Measurements from ENCODE around the gene ITGA11. TPM values are rescaled to one million over a fixed set of nuclear protein-coding genes. Genes with fewer than 3 reads are reported as not detected.

Gene ITGA11
- total and polyA plus RNA-seq, 2 experiments from 2014 or later: 0.03 to 0.40 TPM

DNA sequence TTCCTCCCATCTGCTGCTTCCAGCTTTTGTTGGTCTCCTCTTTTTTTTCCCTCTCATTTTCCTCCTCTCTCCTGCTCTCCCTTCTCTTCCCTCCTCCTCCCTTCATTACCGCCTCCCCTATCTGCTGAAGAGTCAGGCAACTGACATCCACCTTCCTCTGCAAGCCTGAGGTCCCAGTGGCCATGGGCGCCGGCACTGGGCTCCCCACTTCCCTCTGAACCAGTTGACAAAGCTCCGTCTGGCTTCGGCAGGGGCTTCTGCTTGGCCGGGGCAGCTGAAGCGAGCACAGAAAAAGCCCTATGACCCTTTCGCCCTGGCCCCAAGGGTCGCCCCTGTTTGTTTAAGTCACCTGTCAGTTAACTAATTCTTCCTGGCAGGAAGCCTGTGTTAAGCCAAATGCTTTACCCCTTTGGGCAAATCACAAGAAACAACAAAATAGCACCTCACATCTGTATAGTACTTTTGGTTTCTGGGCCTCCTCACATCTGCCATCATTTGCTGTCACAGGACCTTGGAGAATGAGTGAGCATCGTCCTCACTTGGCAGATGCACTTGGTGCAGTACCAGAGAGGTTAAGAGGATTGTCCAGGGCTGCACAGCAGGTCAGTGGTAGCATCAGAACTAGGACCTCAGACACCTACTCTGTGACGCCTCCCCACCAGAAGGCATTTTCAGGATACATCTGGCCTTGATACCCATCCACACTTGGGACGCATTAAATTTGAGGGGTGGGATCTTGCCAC is 27.7 kb downstream of the ITGA11 start:
- Histone ChIP-seq H4K20me1 (replicated peaks; ENCODE audit: insufficient read depth) (no peaks in the 10 kb centered on the region), H3K4me3 (no peak overlapping the region), H3K79me2 (replicated peaks; ENCODE audit: insufficient read depth) (no peaks in the 10 kb centered on the region), H3K27ac (ENCODE audit: low read depth) (no peak overlapping the region), H3K36me3 (ENCODE audit: insufficient read depth) (no peaks in the 10 kb centered on the region), H3K27me3 (ENCODE audit: insufficient read depth) (no peaks in the 10 kb centered on the region), H2AFZ (no peak overlapping the region), H3K4me1 (ENCODE audit: insufficient read depth) (no peaks in the 10 kb centered on the region), H3K9me2 (ENCODE audit: insufficient read depth) (no peaks in the 10 kb centered on the region), H3K4me2 (no peak overlapping the region), H3F3A (replicated peaks; ENCODE audit: low read depth) (0 out of 2 replicates have a peak, but pooled peaks cover 2% of the 10 kb centered on the region)
- Mint-ChIP-seq H3K27me3 (ENCODE audit: insufficient read depth, low read depth, poor library complexity) (peaks cover 10% of the 10 kb centered on the region), H3K9me3 (no peaks in the 10 kb centered on the region), H3K4me3 (no peak overlapping the region), H3K4me1 (no peaks in the 10 kb centered on the region), H3K36me3 (ENCODE audit: low read depth) (no peaks in the 10 kb centered on the region), H3K27ac (no peak overlapping the region)
- ATAC-seq (no peak), DNase-seq (ENCODE audit: low spot score) (no peak)
- no peak for TF ChIP-seq EZH2phosphoT487 (IDR thresholded peaks at IDR 0.05; ENCODE audit: unreplicated experiment)
- TF ChIP-seq NANOG (IDR thresholded peaks at IDR 0.05; ENCODE audit: borderline replicate concordance): no peak
- TF ChIP-seq POLR2AphosphoS5 (IDR thresholded peaks at IDR 0.05; ENCODE audit: low read depth): no peak
- TF ChIP-seq, protein P1, sequence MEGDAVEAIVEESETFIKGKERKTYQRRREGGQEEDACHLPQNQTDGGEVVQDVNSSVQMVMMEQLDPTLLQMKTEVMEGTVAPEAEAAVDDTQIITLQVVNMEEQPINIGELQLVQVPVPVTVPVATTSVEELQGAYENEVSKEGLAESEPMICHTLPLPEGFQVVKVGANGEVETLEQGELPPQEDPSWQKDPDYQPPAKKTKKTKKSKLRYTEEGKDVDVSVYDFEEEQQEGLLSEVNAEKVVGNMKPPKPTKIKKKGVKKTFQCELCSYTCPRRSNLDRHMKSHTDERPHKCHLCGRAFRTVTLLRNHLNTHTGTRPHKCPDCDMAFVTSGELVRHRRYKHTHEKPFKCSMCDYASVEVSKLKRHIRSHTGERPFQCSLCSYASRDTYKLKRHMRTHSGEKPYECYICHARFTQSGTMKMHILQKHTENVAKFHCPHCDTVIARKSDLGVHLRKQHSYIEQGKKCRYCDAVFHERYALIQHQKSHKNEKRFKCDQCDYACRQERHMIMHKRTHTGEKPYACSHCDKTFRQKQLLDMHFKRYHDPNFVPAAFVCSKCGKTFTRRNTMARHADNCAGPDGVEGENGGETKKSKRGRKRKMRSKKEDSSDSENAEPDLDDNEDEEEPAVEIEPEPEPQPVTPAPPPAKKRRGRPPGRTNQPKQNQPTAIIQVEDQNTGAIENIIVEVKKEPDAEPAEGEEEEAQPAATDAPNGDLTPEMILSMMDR (conservative IDR thresholded peaks at IDR 0.05; ENCODE audit: low read depth in 2 of 2): no peak
- no peak for TF ChIP-seq JUNB (IDR thresholded peaks at IDR 0.05; ENCODE audit: unreplicated experiment)
- TF ChIP-seq CREB1 (CRISPR knock-in tag; IDR thresholded peaks at IDR 0.05; ENCODE audit: low read depth): no peak
- TF ChIP-seq, protein P2, sequence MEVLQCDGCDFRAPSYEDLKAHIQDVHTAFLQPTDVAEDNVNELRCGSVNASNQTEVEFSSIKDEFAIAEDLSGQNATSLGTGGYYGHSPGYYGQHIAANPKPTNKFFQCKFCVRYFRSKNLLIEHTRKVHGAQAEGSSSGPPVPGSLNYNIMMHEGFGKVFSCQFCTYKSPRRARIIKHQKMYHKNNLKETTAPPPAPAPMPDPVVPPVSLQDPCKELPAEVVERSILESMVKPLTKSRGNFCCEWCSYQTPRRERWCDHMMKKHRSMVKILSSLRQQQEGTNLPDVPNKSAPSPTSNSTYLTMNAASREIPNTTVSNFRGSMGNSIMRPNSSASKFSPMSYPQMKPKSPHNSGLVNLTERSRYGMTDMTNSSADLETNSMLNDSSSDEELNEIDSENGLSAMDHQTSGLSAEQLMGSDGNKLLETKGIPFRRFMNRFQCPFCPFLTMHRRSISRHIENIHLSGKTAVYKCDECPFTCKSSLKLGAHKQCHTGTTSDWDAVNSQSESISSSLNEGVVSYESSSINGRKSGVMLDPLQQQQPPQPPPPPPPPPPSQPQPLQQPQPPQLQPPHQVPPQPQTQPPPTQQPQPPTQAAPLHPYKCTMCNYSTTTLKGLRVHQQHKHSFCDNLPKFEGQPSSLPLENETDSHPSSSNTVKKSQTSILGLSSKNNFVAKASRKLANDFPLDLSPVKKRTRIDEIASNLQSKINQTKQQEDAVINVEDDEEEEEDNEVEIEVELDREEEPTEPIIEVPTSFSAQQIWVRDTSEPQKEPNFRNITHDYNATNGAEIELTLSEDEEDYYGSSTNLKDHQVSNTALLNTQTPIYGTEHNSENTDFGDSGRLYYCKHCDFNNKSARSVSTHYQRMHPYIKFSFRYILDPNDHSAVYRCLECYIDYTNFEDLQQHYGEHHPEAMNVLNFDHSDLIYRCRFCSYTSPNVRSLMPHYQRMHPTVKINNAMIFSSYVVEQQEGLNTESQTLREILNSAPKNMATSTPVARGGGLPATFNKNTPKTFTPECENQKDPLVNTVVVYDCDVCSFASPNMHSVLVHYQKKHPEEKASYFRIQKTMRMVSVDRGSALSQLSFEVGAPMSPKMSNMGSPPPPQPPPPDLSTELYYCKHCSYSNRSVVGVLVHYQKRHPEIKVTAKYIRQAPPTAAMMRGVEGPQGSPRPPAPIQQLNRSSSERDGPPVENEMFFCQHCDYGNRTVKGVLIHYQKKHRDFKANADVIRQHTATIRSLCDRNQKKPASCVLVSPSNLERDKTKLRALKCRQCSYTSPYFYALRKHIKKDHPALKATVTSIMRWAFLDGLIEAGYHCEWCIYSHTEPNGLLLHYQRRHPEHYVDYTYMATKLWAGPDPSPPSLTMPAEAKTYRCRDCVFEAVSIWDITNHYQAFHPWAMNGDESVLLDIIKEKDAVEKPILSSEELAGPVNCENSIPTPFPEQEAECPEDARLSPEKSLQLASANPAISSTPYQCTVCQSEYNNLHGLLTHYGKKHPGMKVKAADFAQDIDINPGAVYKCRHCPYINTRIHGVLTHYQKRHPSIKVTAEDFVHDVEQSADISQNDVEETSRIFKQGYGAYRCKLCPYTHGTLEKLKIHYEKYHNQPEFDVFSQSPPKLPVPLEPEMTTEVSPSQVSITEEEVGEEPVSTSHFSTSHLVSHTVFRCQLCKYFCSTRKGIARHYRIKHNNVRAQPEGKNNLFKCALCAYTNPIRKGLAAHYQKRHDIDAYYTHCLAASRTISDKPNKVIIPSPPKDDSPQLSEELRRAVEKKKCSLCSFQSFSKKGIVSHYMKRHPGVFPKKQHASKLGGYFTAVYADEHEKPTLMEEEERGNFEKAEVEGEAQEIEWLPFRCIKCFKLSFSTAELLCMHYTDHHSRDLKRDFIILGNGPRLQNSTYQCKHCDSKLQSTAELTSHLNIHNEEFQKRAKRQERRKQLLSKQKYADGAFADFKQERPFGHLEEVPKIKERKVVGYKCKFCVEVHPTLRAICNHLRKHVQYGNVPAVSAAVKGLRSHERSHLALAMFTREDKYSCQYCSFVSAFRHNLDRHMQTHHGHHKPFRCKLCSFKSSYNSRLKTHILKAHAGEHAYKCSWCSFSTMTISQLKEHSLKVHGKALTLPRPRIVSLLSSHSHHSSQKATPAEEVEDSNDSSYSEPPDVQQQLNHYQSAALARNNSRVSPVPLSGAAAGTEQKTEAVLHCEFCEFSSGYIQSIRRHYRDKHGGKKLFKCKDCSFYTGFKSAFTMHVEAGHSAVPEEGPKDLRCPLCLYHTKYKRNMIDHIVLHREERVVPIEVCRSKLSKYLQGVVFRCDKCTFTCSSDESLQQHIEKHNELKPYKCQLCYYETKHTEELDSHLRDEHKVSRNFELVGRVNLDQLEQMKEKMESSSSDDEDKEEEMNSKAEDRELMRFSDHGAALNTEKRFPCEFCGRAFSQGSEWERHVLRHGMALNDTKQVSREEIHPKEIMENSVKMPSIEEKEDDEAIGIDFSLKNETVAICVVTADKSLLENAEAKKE (CRISPR knock-in tag; IDR thresholded peaks at IDR 0.05): no peak
- TF ChIP-seq, protein P3, sequence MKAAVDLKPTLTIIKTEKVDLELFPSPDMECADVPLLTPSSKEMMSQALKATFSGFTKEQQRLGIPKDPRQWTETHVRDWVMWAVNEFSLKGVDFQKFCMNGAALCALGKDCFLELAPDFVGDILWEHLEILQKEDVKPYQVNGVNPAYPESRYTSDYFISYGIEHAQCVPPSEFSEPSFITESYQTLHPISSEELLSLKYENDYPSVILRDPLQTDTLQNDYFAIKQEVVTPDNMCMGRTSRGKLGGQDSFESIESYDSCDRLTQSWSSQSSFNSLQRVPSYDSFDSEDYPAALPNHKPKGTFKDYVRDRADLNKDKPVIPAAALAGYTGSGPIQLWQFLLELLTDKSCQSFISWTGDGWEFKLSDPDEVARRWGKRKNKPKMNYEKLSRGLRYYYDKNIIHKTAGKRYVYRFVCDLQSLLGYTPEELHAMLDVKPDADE (IDR thresholded peaks at IDR 0.05): no peak

All from GM23338 (cell line).